PFSK-1 (cell line): ENCODE measurements around the gene PANX2.

Experiments used
- FOXP2 ChIP-seq: optimal IDR thresholded peaks from 2 replicates; pipeline ENCODE3; 2011; ENCODE audit warnings: borderline replicate concordance, control low read depth, inconsistent platforms; ENCODE audit not compliant: insufficient read depth; ENCODE audit errors: extremely low read length, extremely low read depth
- POLR2AphosphoS5 ChIP-seq: IDR thresholded peaks from 2 replicates; pipeline ENCODE4 v1.6.1; 2012; ENCODE audit warnings: low read depth, mild to moderate bottlenecking, control low read depth, low read length, moderate library complexity
- SIN3A ChIP-seq: IDR thresholded peaks from 2 replicates; pipeline ENCODE4 v1.6.1; 2012; ENCODE audit warnings: mild to moderate bottlenecking, low read length, moderate library complexity, borderline replicate concordance; ENCODE audit not compliant: insufficient read depth
- TAF1 ChIP-seq: IDR thresholded peaks from 2 replicates; pipeline ENCODE4 v1.6.1; 2012; ENCODE audit warnings: low read length, control low read depth, borderline replicate concordance; ENCODE audit not compliant: insufficient read depth
- TF ChIP-seq, protein P1 (sequence below), 2 experiments: IDR thresholded peaks; 2 replicates each; pipeline versions ENCODE4 v1.6.1 to v1.8.0; 2011 to 2012; ENCODE audit warnings: low read depth in 2 of 2, low read length in 2 of 2, control low read depth in 1 of 2, inconsistent platforms in 1 of 2, mild to moderate bottlenecking in 1 of 2, moderate library complexity in 1 of 2; ENCODE audit not compliant: insufficient read depth in 1 of 2

PANX2 gene

DNA sequence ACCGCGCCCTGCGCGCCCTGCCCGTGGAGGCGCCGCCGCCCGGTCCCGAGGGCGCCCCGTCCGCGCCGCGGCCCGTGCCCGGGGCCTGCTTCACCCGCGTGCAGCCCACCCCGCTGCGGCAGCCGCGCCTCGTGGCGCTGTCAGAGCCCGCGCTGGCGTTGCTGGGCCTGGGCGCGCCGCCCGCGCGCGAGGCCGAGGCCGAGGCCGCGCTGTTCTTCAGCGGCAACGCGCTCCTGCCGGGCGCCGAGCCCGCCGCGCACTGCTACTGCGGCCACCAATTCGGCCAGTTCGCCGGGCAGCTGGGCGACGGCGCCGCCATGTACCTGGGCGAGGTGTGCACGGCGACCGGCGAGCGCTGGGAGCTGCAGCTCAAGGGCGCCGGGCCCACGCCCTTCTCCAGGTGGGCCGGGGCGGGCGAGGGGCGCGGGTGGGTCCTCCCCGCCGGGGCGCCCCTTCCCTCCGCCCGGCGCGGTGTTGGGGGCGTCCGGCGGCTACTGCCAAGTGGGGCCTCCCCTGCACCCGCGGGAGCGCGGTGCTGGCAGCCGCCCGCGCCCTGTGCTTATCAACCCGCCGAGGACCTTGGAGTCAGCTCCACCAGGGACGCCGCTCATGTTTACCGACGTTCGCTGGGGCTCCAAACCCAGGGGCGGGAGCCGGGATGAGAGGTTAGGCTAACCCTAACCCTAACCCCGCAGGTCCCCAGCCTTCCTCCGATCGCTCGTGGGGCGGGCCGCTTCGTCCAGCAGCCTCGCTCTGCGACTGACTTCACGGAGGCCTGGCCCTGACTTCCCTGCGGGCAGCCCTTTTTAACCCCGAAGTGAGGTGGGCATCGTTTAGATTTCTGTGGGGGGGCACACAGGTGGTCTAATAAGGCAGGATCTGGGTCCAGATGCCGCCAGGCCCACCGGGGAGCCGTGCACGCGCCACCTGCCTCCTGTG, 30.9 kb downstream of the PANX2 start:
- TF ChIP-seq SIN3A: no peak
- TF ChIP-seq TAF1: no peak
- TF ChIP-seq POLR2AphosphoS5: no peak
- TF ChIP-seq FOXP2: no peak
- TF ChIP-seq, protein P1, sequence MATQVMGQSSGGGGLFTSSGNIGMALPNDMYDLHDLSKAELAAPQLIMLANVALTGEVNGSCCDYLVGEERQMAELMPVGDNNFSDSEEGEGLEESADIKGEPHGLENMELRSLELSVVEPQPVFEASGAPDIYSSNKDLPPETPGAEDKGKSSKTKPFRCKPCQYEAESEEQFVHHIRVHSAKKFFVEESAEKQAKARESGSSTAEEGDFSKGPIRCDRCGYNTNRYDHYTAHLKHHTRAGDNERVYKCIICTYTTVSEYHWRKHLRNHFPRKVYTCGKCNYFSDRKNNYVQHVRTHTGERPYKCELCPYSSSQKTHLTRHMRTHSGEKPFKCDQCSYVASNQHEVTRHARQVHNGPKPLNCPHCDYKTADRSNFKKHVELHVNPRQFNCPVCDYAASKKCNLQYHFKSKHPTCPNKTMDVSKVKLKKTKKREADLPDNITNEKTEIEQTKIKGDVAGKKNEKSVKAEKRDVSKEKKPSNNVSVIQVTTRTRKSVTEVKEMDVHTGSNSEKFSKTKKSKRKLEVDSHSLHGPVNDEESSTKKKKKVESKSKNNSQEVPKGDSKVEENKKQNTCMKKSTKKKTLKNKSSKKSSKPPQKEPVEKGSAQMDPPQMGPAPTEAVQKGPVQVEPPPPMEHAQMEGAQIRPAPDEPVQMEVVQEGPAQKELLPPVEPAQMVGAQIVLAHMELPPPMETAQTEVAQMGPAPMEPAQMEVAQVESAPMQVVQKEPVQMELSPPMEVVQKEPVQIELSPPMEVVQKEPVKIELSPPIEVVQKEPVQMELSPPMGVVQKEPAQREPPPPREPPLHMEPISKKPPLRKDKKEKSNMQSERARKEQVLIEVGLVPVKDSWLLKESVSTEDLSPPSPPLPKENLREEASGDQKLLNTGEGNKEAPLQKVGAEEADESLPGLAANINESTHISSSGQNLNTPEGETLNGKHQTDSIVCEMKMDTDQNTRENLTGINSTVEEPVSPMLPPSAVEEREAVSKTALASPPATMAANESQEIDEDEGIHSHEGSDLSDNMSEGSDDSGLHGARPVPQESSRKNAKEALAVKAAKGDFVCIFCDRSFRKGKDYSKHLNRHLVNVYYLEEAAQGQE (IDR thresholded peaks at IDR 0.05; ENCODE audit: insufficient read depth in 1 of 2, low read depth in 2 of 2, low read length in 2 of 2): no peak

DNA sequence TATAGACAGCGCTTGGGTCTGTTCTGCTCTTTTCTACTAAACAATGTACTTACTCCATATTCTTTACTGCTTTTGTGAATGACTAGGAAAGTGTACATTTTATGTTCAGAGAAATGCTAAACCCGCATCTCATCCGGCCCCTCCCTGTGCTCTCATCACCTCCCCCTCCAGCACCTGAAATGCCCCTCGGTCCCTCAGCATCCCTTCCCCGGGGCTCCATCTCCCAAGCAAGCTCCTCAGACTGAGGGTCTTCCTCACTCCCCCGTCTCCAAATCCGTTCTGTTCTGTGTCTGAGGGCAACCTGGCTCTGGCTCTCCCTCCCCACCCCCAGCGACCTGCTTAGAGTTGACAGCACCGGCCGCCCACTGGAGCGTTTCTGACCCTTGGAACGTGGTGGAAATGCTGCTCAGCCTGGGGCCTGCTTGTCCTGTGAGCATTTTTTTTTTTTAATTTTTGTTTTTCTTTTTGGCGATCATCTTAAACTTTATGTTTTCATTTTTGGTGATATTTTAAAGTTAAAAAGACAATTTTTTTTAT, 31.7 kb downstream of the PANX2 start:
- no peak for TF ChIP-seq TAF1
- no peak for TF ChIP-seq SIN3A
- no peak for TF ChIP-seq FOXP2
- TF ChIP-seq POLR2AphosphoS5: no peak
- TF ChIP-seq, protein P1 (IDR thresholded peaks at IDR 0.05; ENCODE audit: insufficient read depth in 1 of 2, low read depth in 2 of 2, low read length in 2 of 2): no peak

DNA sequence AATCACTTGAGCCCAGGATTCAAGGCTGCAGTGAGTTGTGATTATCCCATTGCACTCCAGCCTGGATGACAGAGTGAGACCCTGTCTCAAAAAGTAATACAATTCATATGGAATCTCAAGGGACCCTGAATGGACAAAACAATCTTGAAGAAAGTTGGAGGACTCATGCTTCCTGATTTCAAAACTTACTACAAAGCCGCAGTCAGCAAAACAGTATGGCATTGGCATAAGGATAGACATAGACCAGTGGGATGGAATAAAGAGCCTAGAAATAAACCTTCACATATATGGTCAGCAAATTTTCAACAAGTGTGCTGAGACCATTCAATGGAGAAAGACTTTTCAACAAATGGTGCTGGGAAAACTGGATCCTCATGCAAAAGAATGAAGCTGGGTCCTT, 32.8 kb downstream of the PANX2 start:
- TF ChIP-seq SIN3A (no peak), FOXP2 (no peak), TAF1 (no peak), POLR2AphosphoS5 (no peak)
- TF ChIP-seq, protein P1 (IDR thresholded peaks at IDR 0.05; ENCODE audit: insufficient read depth in 1 of 2, low read depth in 2 of 2, low read length in 2 of 2): no peak

DNA sequence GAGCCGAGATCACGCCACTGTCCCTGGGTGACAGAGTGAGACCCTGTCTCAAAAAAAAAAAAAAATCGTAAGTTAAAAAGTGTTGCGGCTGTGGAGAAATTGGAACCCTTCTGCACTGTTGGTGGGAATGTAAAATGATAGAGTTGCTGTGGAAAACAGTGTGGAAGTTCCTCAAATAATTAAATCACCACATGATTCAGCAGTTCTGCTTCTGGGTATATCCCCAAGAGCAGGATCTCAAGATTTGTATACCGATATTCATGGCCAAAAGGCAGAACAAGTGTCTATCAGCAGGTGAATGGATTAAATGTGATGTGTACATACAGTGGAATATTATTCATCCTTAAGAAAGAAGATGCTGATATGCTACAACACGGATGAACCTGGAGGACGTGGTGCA, 34.0 kb downstream of the PANX2 start:
- TF ChIP-seq SIN3A (no peak), FOXP2 (no peak), POLR2AphosphoS5 (no peak), TAF1 (no peak)
- TF ChIP-seq, protein P1 (IDR thresholded peaks at IDR 0.05; ENCODE audit: insufficient read depth in 1 of 2, low read depth in 2 of 2, low read length in 2 of 2): no peak
